Cardiac fibroblast (primary cell): ENCODE measurements around the gene MACF1.
A peak's percentile ranks its signal among the peaks of the same experiment; 100 is the strongest.
"Not testable (repeated sequence)": the region's sequence is repeated elsewhere in the genome, so short reads cannot be mapped to it uniquely, and the experiment has no call there.

ENCODE experiments used
- DNase-seq, 2 donors: peaks; one replicate each; pipeline versions ENCODE4 v3.0.0 to v3.0.0-alpha.2; 2010; ENCODE audit warnings: low read depth in 2 of 2
- H3K4me3 ChIP-seq, 2 donors: replicated peaks in 1 of 2; 1 replicate in 1 of 2; 2 replicates in 1 of 2; pipeline ENCODE4 v1.5.1; 2011; ENCODE audit warnings: low read depth in 2 of 2, low read length in 2 of 2, mild to moderate bottlenecking in 2 of 2, moderate library complexity in 1 of 2
- TF ChIP-seq, protein P1 (sequence below): IDR thresholded peaks from one replicate; pipeline ENCODE4 v1.5.1; 2011; ENCODE audit warnings: low read depth, mild to moderate bottlenecking, low read length, inconsistent platforms

The MACF1 gene

DNA sequence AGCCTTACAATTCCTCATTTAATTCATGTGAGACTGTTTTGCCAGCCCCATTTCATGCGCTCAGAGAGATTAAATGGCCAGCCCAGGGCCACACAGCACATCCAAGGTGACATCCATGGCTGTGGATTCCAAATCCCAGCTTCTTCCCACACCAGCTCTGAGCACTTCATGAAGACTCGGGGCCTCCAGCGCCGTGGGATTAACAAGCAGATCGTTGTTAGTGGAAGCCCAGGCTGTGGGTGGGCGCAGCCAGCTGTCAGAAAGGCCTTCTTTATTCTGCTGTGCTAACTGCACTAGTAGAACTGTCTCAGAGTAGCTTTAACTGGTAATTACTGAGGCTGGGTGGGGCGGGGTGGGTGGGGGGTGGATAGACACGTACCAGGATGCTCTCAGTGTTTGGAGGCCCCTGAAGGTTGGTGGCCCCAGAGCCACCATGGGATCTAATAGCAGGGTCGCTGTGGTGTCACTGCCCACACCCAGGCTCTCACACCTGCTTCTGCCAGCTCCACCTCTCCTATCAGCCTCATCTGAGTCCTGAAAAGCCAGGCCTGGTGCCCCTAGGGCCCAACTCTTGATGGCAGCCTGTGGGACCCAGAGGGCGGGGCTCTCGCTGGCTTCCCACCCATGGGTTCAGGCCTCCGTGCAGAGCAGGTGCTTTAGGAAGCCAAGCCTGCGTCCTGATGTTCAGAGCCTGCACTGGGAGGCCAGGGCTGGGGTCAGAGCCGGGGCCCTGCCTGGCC lies 290.3 kb downstream of the MACF1 start:
- TF ChIP-seq, protein P1, sequence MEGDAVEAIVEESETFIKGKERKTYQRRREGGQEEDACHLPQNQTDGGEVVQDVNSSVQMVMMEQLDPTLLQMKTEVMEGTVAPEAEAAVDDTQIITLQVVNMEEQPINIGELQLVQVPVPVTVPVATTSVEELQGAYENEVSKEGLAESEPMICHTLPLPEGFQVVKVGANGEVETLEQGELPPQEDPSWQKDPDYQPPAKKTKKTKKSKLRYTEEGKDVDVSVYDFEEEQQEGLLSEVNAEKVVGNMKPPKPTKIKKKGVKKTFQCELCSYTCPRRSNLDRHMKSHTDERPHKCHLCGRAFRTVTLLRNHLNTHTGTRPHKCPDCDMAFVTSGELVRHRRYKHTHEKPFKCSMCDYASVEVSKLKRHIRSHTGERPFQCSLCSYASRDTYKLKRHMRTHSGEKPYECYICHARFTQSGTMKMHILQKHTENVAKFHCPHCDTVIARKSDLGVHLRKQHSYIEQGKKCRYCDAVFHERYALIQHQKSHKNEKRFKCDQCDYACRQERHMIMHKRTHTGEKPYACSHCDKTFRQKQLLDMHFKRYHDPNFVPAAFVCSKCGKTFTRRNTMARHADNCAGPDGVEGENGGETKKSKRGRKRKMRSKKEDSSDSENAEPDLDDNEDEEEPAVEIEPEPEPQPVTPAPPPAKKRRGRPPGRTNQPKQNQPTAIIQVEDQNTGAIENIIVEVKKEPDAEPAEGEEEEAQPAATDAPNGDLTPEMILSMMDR: no peak
- H3K4me3 ChIP-seq: no peak overlapping the region
- DNase-seq: no peak

GRCh38 chr1:39496520-39496919 lies 292.0 kb downstream of the MACF1 start:
- not testable (repeated sequence) for DNase-seq, H3K4me3 ChIP-seq

GRCh38 chr1:39497585-39497984 lies 293.1 kb downstream of the MACF1 start:
- TF ChIP-seq, protein P1: no peak
- DNase-seq: no peak
- no peak overlapping the region for H3K4me3 ChIP-seq

DNA sequence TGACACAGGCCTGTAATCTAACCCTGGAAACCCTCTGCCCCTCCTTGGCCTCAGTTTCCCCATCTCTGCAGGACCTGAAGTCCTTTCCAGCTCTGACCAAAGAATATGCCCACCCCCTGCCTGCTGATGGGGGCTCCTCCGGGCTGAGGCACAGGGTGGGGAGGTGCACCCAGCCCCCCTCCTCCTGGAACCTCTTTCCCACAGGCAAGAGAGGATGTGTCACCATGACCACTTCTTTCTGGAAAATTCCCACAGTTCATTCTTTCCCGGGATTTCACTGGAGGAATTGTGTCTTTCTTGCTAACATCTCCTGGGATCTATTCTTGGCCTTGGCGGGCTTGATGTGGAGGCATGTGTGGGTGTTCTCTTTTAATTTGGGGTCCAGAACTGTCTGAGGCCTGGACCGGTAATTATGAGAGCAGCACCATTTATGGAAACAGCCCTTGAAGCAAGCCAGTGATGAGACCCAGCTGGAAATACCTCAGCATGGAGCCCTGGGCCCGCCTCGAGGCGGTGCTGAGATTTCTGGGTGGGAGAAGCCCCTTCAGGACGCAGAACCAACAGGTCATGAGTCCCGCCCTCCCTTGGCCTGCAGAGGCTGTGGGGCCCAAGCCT lies 293.7 kb downstream of the MACF1 start:
- not testable (repeated sequence) for DNase-seq, H3K4me3 ChIP-seq

- H3K4me3 ChIP-seq, DNase-seq: not testable (repeated sequence)
These were observed 294.3 kb downstream of the MACF1 start for GRCh38 chr1:39498821-39499220.

DNA sequence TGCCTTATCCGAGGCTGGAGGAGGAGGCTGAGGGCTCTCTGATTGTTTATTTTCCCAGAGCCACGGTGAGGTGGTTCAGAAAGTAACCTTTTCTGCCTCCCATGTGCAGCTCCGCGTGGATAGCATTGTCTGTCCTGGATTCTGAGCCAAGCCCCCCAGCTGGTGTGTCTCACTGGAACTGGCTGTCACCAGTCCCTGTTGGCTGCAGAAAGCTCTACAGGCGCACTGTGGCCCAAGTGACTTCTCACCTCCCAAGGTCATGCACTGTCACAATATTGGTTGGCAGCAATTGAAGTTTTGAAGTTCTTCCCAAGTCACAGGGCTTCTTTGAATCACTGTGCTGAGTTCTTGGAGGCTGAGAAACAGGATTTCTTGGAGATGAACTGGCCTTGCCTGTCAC lies 295.2 kb downstream of the MACF1 start:
- TF ChIP-seq, protein P1: no peak
- no peak overlapping the region for H3K4me3 ChIP-seq
- DNase-seq: no peak

GRCh38 chr1:39500862-39501389 lies 296.4 kb downstream of the MACF1 start:
- TF ChIP-seq, protein P1: no peak
- H3K4me3 ChIP-seq: no peak overlapping the region
- DNase-seq: no peak

DNA sequence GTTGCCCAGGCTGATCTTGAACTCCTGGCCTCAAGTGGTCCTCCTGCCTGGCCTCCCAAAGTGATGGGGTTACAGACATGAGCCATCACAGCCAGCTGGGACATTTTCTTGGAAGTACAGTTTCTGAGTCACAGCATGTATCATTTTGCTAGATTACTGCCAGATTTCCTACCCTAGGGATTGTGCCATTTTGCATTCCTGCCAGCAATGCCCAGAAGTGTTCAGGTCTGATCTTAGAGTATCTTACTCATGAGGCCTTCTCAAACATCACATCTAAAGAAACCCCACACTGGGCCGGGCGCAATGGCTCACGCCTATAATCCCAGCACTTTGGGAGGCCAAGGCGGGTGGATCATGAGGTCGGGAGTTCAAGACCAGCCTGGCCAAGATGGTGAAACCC lies 297.2 kb downstream of the MACF1 start:
- DNase-seq: peak; percentile 85 to 89

DNA sequence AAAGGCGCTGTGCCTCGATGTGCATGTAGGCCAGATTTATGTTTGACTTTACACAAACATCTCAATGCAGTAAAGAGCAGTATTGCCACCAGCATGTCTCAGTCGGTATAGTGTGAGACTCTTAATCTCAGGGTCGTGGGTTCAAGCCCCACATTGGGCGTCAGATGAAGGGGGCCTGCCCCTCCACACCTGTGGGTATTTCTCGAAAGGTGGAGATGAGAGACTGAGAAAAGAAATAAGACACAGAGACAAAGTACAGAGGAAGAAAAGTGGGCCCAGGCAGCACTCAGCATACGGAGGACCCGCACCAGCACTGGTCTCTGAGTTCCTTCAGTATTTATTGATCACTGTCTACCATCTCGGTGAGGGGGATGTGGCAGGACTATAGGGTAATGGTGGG lies 299.9 kb downstream of the MACF1 start:
- H3K4me3 ChIP-seq, DNase-seq: not testable (repeated sequence)

More for the DNA sequence above, 297.2 kb downstream of the MACF1 start:
- H3K4me3 ChIP-seq: no peak overlapping the region
- TF ChIP-seq, protein P1: no peak
